ENCODE results near the gene PDE8B.

The PDE8B gene

GRCh38 chr5:77308154-77308960 lies 97.9 kb downstream of the PDE8B start:
- FAIRE-seq, result no peak
- DNase-seq (ENCODE audit: insufficient read length, low spot score), result no peak
- TF ChIP-seq POLR2AphosphoS5 (IDR thresholded peaks at IDR 0.05; ENCODE audit: low read depth, low read length) (no peak), POLR2A (IDR thresholded peaks at IDR 0.05; ENCODE audit: low read depth, low read length) (no peak), POU2F2 (IDR thresholded peaks at IDR 0.05; ENCODE audit: low read depth, low read length) (no peak), PAX5 (IDR thresholded peaks at IDR 0.05; ENCODE audit: insufficient read depth, low read length, severe bottlenecking) (no peak), SPI1 (IDR thresholded peaks at IDR 0.05; ENCODE audit: low read depth, low read length) (no peak), TAF1 (IDR thresholded peaks at IDR 0.05; ENCODE audit: low read depth, low read length) (no peak)

DNA sequence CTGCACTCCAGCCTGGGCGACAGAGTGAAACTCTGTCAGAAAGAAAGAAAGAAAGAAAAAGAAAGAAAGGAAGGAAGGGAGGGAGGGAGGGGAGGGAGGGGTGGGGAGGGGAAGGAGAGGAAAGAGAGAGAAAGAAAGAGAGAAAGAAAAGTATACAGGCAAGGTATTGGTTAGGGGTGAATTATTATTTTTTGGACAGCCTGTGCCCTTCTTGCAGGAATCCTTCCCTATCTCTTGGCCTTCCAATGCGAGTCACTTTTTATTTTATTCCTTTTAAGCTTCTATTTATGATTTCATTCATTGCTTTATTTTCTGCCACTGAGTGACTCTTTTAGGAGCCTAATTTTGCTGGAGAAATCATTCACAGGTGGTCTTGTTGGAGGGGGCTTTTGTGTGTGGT lies 98.7 kb downstream of the PDE8B start:
- FAIRE-seq, result no peak

GRCh38 chr5:77310494-77311213 lies 100.2 kb downstream of the PDE8B start:
- FAIRE-seq (no peak), DNase-seq (ENCODE audit: insufficient read length, low spot score) (no peak)
- no peak for TF ChIP-seq POLR2AphosphoS5 (IDR thresholded peaks at IDR 0.05; ENCODE audit: low read depth, low read length)
- TF ChIP-seq PAX5 (IDR thresholded peaks at IDR 0.05; ENCODE audit: insufficient read depth, low read length, severe bottlenecking), result no peak
- TF ChIP-seq POU2F2 (IDR thresholded peaks at IDR 0.05; ENCODE audit: low read depth, low read length), result no peak
- no peak for TF ChIP-seq SPI1 (IDR thresholded peaks at IDR 0.05; ENCODE audit: low read depth, low read length)
- TF ChIP-seq TAF1 (IDR thresholded peaks at IDR 0.05; ENCODE audit: low read depth, low read length), result no peak
- TF ChIP-seq POLR2A (IDR thresholded peaks at IDR 0.05; ENCODE audit: low read depth, low read length), result no peak

More for the DNA sequence above, 98.7 kb downstream of the PDE8B start:
- no peak for DNase-seq (ENCODE audit: insufficient read length, low spot score)
- TF ChIP-seq PAX5 (IDR thresholded peaks at IDR 0.05; ENCODE audit: insufficient read depth, low read length, severe bottlenecking) (no peak), SPI1 (IDR thresholded peaks at IDR 0.05; ENCODE audit: low read depth, low read length) (no peak), POU2F2 (IDR thresholded peaks at IDR 0.05; ENCODE audit: low read depth, low read length) (no peak), POLR2A (IDR thresholded peaks at IDR 0.05; ENCODE audit: low read depth, low read length) (no peak), TAF1 (IDR thresholded peaks at IDR 0.05; ENCODE audit: low read depth, low read length) (no peak), POLR2AphosphoS5 (IDR thresholded peaks at IDR 0.05; ENCODE audit: low read depth, low read length) (no peak)

DNA sequence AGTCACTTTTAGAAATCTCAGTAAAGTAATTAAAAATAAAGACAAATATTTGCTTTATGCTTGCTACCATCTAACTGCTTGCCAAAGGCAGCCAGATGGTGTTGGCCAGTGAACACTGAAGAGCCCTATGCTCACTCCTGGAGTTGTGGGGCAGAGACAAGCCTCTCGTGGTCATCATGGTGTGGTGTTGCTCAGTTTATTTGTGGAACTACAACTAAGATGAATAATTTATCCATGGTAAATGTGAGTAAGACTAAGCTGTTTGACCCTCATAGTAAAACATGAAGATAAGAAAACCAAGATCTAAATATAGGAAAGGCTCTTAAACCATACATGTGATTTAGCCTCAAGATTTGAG lies 100.7 kb downstream of the PDE8B start:
- no peak for TF ChIP-seq POU2F2 (IDR thresholded peaks at IDR 0.05; ENCODE audit: low read depth, low read length)
- FAIRE-seq, result no peak

GRCh38 chr5:77312413-77312812 lies 101.9 kb downstream of the PDE8B start:
- FAIRE-seq, result no peak
- DNase-seq (ENCODE audit: insufficient read length, low spot score), result no peak
- TF ChIP-seq POLR2A (IDR thresholded peaks at IDR 0.05; ENCODE audit: low read depth, low read length) (no peak), POU2F2 (IDR thresholded peaks at IDR 0.05; ENCODE audit: low read depth, low read length) (no peak), PAX5 (IDR thresholded peaks at IDR 0.05; ENCODE audit: insufficient read depth, low read length, severe bottlenecking) (no peak), POLR2AphosphoS5 (IDR thresholded peaks at IDR 0.05; ENCODE audit: low read depth, low read length) (no peak), TAF1 (IDR thresholded peaks at IDR 0.05; ENCODE audit: low read depth, low read length) (no peak), SPI1 (IDR thresholded peaks at IDR 0.05; ENCODE audit: low read depth, low read length) (no peak)

More for the DNA sequence above, 100.7 kb downstream of the PDE8B start:
- no peak for DNase-seq (ENCODE audit: insufficient read length, low spot score)

GRCh38 chr5:77316871-77317661 lies 106.6 kb downstream of the PDE8B start:
- FAIRE-seq (no peak), DNase-seq (ENCODE audit: insufficient read length, low spot score) (no peak)
- no peak for TF ChIP-seq POLR2A (IDR thresholded peaks at IDR 0.05; ENCODE audit: low read depth, low read length)

- FAIRE-seq (no peak), DNase-seq (ENCODE audit: insufficient read length, low spot score) (no peak)
- TF ChIP-seq POLR2A (IDR thresholded peaks at IDR 0.05; ENCODE audit: low read depth, low read length) (no peak), PAX5 (IDR thresholded peaks at IDR 0.05; ENCODE audit: insufficient read depth, low read length, severe bottlenecking) (no peak), SPI1 (IDR thresholded peaks at IDR 0.05; ENCODE audit: low read depth, low read length) (no peak), POLR2AphosphoS5 (IDR thresholded peaks at IDR 0.05; ENCODE audit: low read depth, low read length) (no peak), POU2F2 (IDR thresholded peaks at IDR 0.05; ENCODE audit: low read depth, low read length) (no peak), TAF1 (IDR thresholded peaks at IDR 0.05; ENCODE audit: low read depth, low read length) (no peak)
Measured at GRCh38 chr5:77318060-77318459, 107.6 kb downstream of the PDE8B start.

- FAIRE-seq (no peak), DNase-seq (ENCODE audit: insufficient read length, low spot score) (no peak)
- TF ChIP-seq PAX5 (IDR thresholded peaks at IDR 0.05; ENCODE audit: insufficient read depth, low read length, severe bottlenecking), result no peak
- no peak for TF ChIP-seq TAF1 (IDR thresholded peaks at IDR 0.05; ENCODE audit: low read depth, low read length)
- TF ChIP-seq POU2F2 (IDR thresholded peaks at IDR 0.05; ENCODE audit: low read depth, low read length), result no peak
- TF ChIP-seq SPI1 (IDR thresholded peaks at IDR 0.05; ENCODE audit: low read depth, low read length), result no peak
- TF ChIP-seq POLR2AphosphoS5 (IDR thresholded peaks at IDR 0.05; ENCODE audit: low read depth, low read length), result no peak
- TF ChIP-seq POLR2A (IDR thresholded peaks at IDR 0.05; ENCODE audit: low read depth, low read length), result no peak
Measured at GRCh38 chr5:77319117-77319804, 108.8 kb downstream of the PDE8B start.

DNA sequence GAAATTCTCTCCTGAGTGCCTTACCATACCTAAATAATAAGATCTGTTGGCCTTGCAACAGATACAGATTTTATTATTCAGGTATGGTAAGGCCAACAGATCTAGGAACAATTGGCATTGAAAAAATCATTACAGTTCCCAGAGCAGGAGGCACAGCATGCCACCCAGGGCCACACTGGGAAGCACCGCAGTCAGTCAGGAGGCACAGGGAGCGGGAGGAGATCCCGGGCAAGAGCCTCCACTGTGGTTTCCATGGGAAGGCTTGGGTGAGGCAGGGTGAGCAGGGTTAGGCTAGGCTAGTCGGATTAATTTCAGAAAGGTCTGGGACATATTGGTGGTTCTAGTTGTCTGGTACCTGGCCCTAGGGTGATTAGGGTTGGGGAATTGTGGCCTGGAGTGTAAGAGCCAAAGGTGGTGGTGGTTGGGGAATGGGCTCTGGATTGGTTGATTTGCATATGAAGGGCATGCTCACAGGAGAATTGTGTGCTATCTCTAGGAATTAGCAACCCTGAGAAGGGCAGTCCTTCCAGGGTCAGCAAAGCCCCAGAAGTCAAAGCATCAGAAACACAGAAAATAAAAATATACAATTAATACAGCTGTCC lies 111.4 kb downstream of the PDE8B start:
- TF ChIP-seq POLR2AphosphoS5 (IDR thresholded peaks at IDR 0.05; ENCODE audit: low read depth, low read length) (no peak), POU2F2 (IDR thresholded peaks at IDR 0.05; ENCODE audit: low read depth, low read length) (no peak), POLR2A (IDR thresholded peaks at IDR 0.05; ENCODE audit: low read depth, low read length) (no peak), PAX5 (IDR thresholded peaks at IDR 0.05; ENCODE audit: insufficient read depth, low read length, severe bottlenecking) (no peak), SPI1 (IDR thresholded peaks at IDR 0.05; ENCODE audit: low read depth, low read length) (no peak), TAF1 (IDR thresholded peaks at IDR 0.05; ENCODE audit: low read depth, low read length) (no peak)
- no peak for DNase-seq (ENCODE audit: insufficient read length, low spot score)
- FAIRE-seq, result no peak

All from GM12891 (cell line).